Measurements from ENCODE around the gene HOXB13. TPM values are rescaled to one million over a fixed set of nuclear protein-coding genes. Genes with fewer than 3 reads are reported as not detected.
A peak's percentile ranks its signal among the peaks of the same experiment; 100 is the strongest.

Gene HOXB13
- total RNA-seq (ENCODE audit: low replicate concordance): 0.59 TPM in 1 of 2 replicates, not detected in the other
- long read RNA-seq, partial matches to known transcripts: 0 of 2 reads
- long read RNA-seq, other reads (novel, unspliced or antisense): 0 of 2 reads

DNA sequence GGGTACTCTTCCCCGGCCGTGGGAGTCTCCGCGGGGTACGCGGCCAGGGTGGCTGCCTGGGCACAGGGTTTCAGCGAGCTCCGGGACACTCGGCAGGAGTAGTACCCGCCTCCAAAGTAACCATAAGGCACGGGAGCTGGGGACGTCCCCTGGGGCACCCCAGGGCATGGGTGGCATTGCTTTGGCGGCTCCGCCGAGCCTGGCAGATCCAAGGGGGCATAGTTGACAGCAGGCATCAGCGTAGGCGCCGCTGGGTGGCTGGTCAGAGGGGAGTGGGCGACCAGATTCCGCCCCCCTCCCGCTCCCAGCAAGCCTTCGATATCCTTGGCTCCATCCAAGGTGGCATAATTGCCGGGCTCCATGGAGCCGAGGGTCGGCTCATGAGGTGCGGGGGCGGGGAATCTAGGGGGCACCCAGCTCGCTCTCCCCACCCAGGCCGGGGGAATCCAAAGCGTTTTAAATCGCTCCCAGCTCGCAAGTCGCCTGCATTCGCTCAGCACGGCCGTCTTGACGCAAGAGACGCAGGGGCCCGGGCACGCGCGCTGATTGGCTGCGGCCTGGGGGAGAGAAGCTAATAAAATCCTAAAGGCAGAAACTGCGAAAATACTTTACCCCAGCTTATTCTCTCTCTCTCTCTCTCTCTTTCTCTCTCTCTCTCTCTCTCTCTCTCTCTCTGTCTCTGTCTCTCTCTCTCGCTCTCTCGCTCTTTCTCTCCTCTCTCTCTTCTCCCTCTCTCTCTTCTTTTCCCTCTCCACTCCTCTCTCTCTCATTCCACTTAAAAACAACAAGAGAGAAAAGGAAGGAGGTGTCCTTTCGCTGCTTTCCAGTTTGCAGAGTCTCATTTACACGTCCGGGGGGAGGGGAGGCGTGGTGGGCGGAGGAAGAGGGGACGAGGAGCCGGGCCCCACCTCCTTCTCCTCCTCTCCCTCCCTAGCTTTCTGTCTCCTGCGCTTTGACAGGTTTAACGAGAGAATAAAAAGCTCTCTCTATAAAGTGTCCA lies at the start of gene HOXB13:
HOXB13 (minus strand) TSS at position 519 of the 1,000 bp plus-strand sequence; CDS start at position 362, 157 bp downstream.
- H3K4me3 Mint-ChIP-seq: peak within 1 kb of the TSS; percentile 85
- no peaks in the 10 kb centered on the region for H3K36me3 Mint-ChIP-seq
- peaks cover 7% of the 10 kb centered on the region for H3K4me1 Mint-ChIP-seq (ENCODE audit: unreplicated experiment)
- H3K27ac Mint-ChIP-seq: peak within 1 kb of the TSS; percentile 29
- TF ChIP-seq, protein P1, sequence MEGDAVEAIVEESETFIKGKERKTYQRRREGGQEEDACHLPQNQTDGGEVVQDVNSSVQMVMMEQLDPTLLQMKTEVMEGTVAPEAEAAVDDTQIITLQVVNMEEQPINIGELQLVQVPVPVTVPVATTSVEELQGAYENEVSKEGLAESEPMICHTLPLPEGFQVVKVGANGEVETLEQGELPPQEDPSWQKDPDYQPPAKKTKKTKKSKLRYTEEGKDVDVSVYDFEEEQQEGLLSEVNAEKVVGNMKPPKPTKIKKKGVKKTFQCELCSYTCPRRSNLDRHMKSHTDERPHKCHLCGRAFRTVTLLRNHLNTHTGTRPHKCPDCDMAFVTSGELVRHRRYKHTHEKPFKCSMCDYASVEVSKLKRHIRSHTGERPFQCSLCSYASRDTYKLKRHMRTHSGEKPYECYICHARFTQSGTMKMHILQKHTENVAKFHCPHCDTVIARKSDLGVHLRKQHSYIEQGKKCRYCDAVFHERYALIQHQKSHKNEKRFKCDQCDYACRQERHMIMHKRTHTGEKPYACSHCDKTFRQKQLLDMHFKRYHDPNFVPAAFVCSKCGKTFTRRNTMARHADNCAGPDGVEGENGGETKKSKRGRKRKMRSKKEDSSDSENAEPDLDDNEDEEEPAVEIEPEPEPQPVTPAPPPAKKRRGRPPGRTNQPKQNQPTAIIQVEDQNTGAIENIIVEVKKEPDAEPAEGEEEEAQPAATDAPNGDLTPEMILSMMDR (conservative IDR thresholded peaks at IDR 0.05): no peak
- H3K9me3 Mint-ChIP-seq: no peaks in the 10 kb centered on the region
- H3K27me3 Mint-ChIP-seq: peaks cover 98% of the 10 kb centered on the region
- no peak for DNase-seq (ENCODE audit: extremely low spot score, unreplicated experiment)

DNA sequence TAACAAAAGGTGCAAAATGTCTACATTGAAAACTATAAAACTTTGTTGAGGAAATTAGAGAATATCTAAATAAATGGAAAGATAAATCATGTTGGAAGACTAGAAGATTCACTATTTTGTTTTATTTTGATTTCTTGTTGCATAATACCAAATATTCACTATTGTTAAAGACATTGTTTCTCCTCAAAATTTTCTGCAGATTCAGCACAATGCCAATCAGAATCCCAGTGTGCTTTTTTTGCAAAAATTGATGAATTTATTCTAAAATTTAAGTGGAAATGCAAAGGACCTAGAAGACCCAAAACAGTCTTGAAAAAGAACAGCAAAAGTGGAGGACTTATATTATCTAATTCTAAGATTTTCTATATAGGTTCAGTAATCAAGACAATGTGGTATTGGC lies 48.1 kb upstream of the HOXB13 start:
- DNase-seq (ENCODE audit: extremely low spot score, unreplicated experiment): no peak
- Mint-ChIP-seq H3K9me3 (no peaks in the 10 kb centered on the region), H3K27ac (no peak overlapping the region), H3K4me1 (ENCODE audit: unreplicated experiment) (no peaks in the 10 kb centered on the region), H3K36me3 (no peaks in the 10 kb centered on the region), H3K4me3 (no peak overlapping the region), H3K27me3 (peaks cover 35% of the 10 kb centered on the region)
- TF ChIP-seq, protein P1 (conservative IDR thresholded peaks at IDR 0.05): no peak

GRCh38 chr17:48773245-48773644 lies 44.7 kb upstream of the HOXB13 start:
- TF ChIP-seq, protein P1 (conservative IDR thresholded peaks at IDR 0.05): no peak
- H3K4me3 Mint-ChIP-seq: no peak overlapping the region
- peaks cover 37% of the 10 kb centered on the region for H3K27me3 Mint-ChIP-seq
- no peak for DNase-seq (ENCODE audit: extremely low spot score, unreplicated experiment)
- H3K36me3 Mint-ChIP-seq: no peaks in the 10 kb centered on the region
- H3K9me3 Mint-ChIP-seq: no peaks in the 10 kb centered on the region
- H3K4me1 Mint-ChIP-seq (ENCODE audit: unreplicated experiment): no peaks in the 10 kb centered on the region
- H3K27ac Mint-ChIP-seq: no peak overlapping the region

- Mint-ChIP-seq H3K27me3 (peaks cover 46% of the 10 kb centered on the region), H3K4me1 (ENCODE audit: unreplicated experiment) (no peaks in the 10 kb centered on the region), H3K27ac (no peak overlapping the region), H3K36me3 (no peaks in the 10 kb centered on the region), H3K4me3 (no peak overlapping the region), H3K9me3 (no peaks in the 10 kb centered on the region)
- TF ChIP-seq, protein P1 (conservative IDR thresholded peaks at IDR 0.05): no peak
- DNase-seq (ENCODE audit: extremely low spot score, unreplicated experiment): no peak
Measured at GRCh38 chr17:48770954-48771353, 42.4 kb upstream of the HOXB13 start.

DNA sequence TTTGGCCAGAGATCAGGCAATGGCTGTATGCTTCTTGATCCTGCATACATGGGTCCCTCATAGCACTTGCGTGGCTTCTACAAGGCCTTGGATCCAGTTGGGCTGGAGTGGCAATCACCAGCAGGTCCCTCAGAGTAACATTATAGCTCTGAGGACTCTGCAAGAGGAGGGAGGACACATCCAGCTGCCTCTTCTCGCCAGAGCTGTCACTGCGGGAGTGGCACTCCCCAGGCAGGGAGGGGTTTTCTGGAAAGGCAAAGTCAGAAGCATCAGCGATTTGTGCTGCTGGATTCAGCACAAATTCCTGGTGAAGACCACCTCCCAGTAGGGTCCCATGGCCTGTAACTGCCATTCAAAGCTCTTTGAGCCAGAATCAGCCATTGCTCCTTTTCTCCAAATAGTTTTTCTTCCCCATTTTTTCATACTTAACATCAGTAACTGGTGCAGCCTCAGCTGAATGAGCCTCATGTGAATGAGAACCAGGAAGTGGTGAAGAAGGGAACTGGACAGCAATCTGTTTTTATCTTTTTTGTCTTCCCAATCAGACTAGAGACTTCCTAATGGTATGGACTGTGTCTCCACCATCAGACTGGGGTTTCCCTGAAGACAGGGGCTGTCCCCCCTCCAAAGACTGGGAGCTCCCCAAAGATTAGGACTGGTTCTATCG lies 40.6 kb upstream of the HOXB13 start:
- TF ChIP-seq, protein P1 (conservative IDR thresholded peaks at IDR 0.05): no peak
- no peak overlapping the region for H3K27ac Mint-ChIP-seq
- peaks cover 59% of the 10 kb centered on the region for H3K27me3 Mint-ChIP-seq
- no peaks in the 10 kb centered on the region for H3K4me1 Mint-ChIP-seq (ENCODE audit: unreplicated experiment)
- no peak for DNase-seq (ENCODE audit: extremely low spot score, unreplicated experiment)
- H3K36me3 Mint-ChIP-seq: no peaks in the 10 kb centered on the region
- no peak overlapping the region for H3K4me3 Mint-ChIP-seq
- no peaks in the 10 kb centered on the region for H3K9me3 Mint-ChIP-seq

Data from type B pancreatic cell (in vitro differentiated cells).